ENCODE data around the gene TMEM204. TPM values are rescaled to one million over a fixed set of nuclear protein-coding genes. Genes with fewer than 3 reads are reported as not detected.

Gene TMEM204
- total RNA-seq, 3 donors from 2014 or later (not counting 1 experiment from before 2014, with no cell fraction given): 3.3 to 14.1 (median 7.8) TPM

GRCh38 chr16:1503110-1503955 lies 30.1 kb upstream of the TMEM204 start:
- intact Hi-C loops (cut with micrococcal nuclease): no loop called here
- H3K9me3 ChIP-seq (ENCODE audit: control insufficient read depth, insufficient read depth, low read length): no peaks in the 10 kb centered on the region
- no peak overlapping the region for H3K27ac ChIP-seq (ENCODE audit: low read length)
- no peaks in the 10 kb centered on the region for H3K4me1 ChIP-seq (ENCODE audit: control insufficient read depth, insufficient read depth, low read length)
- Mint-ChIP-seq H3K9me3 (no peaks in the 10 kb centered on the region), H3K36me3 (no peaks in the 10 kb centered on the region), H3K4me3 (no peak overlapping the region), H3K4me1 (no peaks in the 10 kb centered on the region), H3K27me3 (ENCODE audit: low read depth in 2 of 2) (no peaks in the 10 kb centered on the region), H3K27ac (no peak overlapping the region)
- no peak for DNase-seq
- 95% methylated on average over 37 of the region's 37 CpGs for WGBS (ENCODE audit: insufficient coverage)
- H3K36me3 ChIP-seq (ENCODE audit: control insufficient read depth, insufficient read depth, low read length): peaks cover 37% of the 10 kb centered on the region
- no peak overlapping the region for H3K4me3 ChIP-seq (ENCODE audit: low read length)
- TF ChIP-seq CTCF (IDR thresholded peaks at IDR 0.05): no peak
- no peak for ATAC-seq
- no peaks in the 10 kb centered on the region for H3K27me3 ChIP-seq (ENCODE audit: control insufficient read depth, insufficient read depth, low read length)

GRCh38 chr16:1505073-1505844 lies 28.2 kb upstream of the TMEM204 start:
- Histone ChIP-seq H3K4me3 (ENCODE audit: low read length) (no peak overlapping the region), H3K36me3 (ENCODE audit: control insufficient read depth, insufficient read depth, low read length) (peaks cover 30% of the 10 kb centered on the region), H3K4me1 (ENCODE audit: control insufficient read depth, insufficient read depth, low read length) (no peaks in the 10 kb centered on the region), H3K27ac (ENCODE audit: low read length) (no peak overlapping the region), H3K27me3 (ENCODE audit: control insufficient read depth, insufficient read depth, low read length) (no peaks in the 10 kb centered on the region), H3K9me3 (ENCODE audit: control insufficient read depth, insufficient read depth, low read length) (no peaks in the 10 kb centered on the region)
- intact Hi-C loops (cut with micrococcal nuclease): no loop called here
- Mint-ChIP-seq H3K27ac (no peak overlapping the region), H3K36me3 (no peaks in the 10 kb centered on the region), H3K4me1 (no peaks in the 10 kb centered on the region), H3K4me3 (no peak overlapping the region), H3K9me3 (no peaks in the 10 kb centered on the region), H3K27me3 (ENCODE audit: low read depth in 2 of 2) (no peaks in the 10 kb centered on the region)
- DNase-seq: no peak
- WGBS (ENCODE audit: insufficient coverage): 96% methylated on average over 37 of the region's 37 CpGs
- TF ChIP-seq CTCF (IDR thresholded peaks at IDR 0.05): no peak
- no peak for ATAC-seq

GRCh38 chr16:1505912-1506311 lies 27.6 kb upstream of the TMEM204 start:
- no peak for ATAC-seq

More at GRCh38 chr16:1505912-1506311, 27.6 kb upstream of the TMEM204 start:
- Histone ChIP-seq H3K27ac (ENCODE audit: low read length) (no peak overlapping the region), H3K9me3 (ENCODE audit: control insufficient read depth, insufficient read depth, low read length) (no peaks in the 10 kb centered on the region), H3K4me1 (ENCODE audit: control insufficient read depth, insufficient read depth, low read length) (no peaks in the 10 kb centered on the region), H3K4me3 (ENCODE audit: low read length) (no peak overlapping the region), H3K36me3 (ENCODE audit: control insufficient read depth, insufficient read depth, low read length) (peaks cover 24% of the 10 kb centered on the region), H3K27me3 (ENCODE audit: control insufficient read depth, insufficient read depth, low read length) (no peaks in the 10 kb centered on the region)
- no peak for DNase-seq
- 93% methylated on average over 22 of the region's 22 CpGs for WGBS (ENCODE audit: insufficient coverage)
- Mint-ChIP-seq H3K27me3 (ENCODE audit: low read depth in 2 of 2) (no peaks in the 10 kb centered on the region), H3K27ac (no peak overlapping the region), H3K9me3 (no peaks in the 10 kb centered on the region), H3K36me3 (no peaks in the 10 kb centered on the region), H3K4me1 (no peaks in the 10 kb centered on the region), H3K4me3 (no peak overlapping the region)
- intact Hi-C loops (cut with micrococcal nuclease): no loop called here
- TF ChIP-seq CTCF (IDR thresholded peaks at IDR 0.05): no peak

Measured in natural killer cell (primary cell).